Right ventricle myocardium inferior (tissue), 1 donor: ENCODE results near the gene CAPZA3. TPM values are rescaled to one million over a fixed set of nuclear protein-coding genes. Genes with fewer than 3 reads are reported as not detected.
"Not testable (repeated sequence)": the region's sequence is repeated elsewhere in the genome, so short reads cannot be mapped to it uniquely, and the experiment has no call there.

Experiments used
- ATAC-seq: fragments of 200-7000 bp; cut with Tn5 transposase; one replicate; pipeline ENCODE4 v1.9.1; 2020; ENCODE audit warnings: mild to moderate bottlenecking, moderate library complexity
- DNase-seq: peaks from one replicate; pipeline ENCODE4 v3.0.0; 2021; ENCODE audit errors: missing footprints
- intact Hi-C: fragments of 100-400 bp; cut with DNase I; formaldehyde crosslinking; loops from one replicate; pipeline ENCODE4 v1.11.0; 2022
- long read RNA-seq: library from polyadenylated mRNA; unstranded; transcript quantifications from one replicate; pipeline ENCODE4 v2.0.0, GENCODE V29; 2021
- total RNA-seq: library from RNA; stranded (reverse); fragmentation: NEBNext Ultra II Directional; extraction: Animal tissue kit (Norgen Biotek cat#: 25700); gene quantifications from one replicate; pipeline ENCODE4 v1.2.1, GENCODE V29; 2021
- donor health status: DM: no; HTN: yes; CAD: no; lungs with severe emphysema.

CAPZA3 gene
- total RNA-seq = not detected
- long read RNA-seq = 0 reads

- DNase-seq = no peak
- no peak for ATAC-seq
- intact Hi-C loops = no loop called here
Observed at GRCh38 chr12:18737819-18738218, at the start of gene CAPZA3, which contains the start of gene PLCZ1. TSS of gene CAPZA3 (plus strand) at chr12:18738119. CDS start at chr12:18738269, 150 bp downstream. TSS of gene PLCZ1 (minus strand) at chr12:18738012. CDS start at chr12:18737371, 641 bp downstream.

- ATAC-seq = no peak
- intact Hi-C loops = no loop called here
- DNase-seq = no peak
Observed at GRCh38 chr12:18689771-18690170, 48.1 kb upstream of the CAPZA3 start.

- DNase-seq = no peak
- ATAC-seq = peak; percentile 77
- intact Hi-C loops = no loop called here
Observed at GRCh38 chr12:18690653-18691052, 47.3 kb upstream of the CAPZA3 start.

- intact Hi-C loops, DNase-seq, ATAC-seq: not testable (repeated sequence)
Observed at GRCh38 chr12:18693986-18694385, 43.9 kb upstream of the CAPZA3 start.

GRCh38 chr12:18696971-18697602 lies 40.8 kb upstream of the CAPZA3 start:
- no peak for ATAC-seq

GRCh38 chr12:18700271-18700670 lies 37.6 kb upstream of the CAPZA3 start:
- intact Hi-C loops = no loop called here
- DNase-seq = no peak
- ATAC-seq = peak; percentile 96

More at GRCh38 chr12:18696971-18697602, 40.8 kb upstream of the CAPZA3 start:
- intact Hi-C loops = no loop called here
- DNase-seq = no peak

- no peak for DNase-seq
- intact Hi-C loops = no loop called here
Observed at GRCh38 chr12:18703321-18703720, 34.6 kb upstream of the CAPZA3 start.

GRCh38 chr12:18703911-18704310 lies 34.0 kb upstream of the CAPZA3 start:
- no peak for ATAC-seq
- intact Hi-C loops = no loop called here
- DNase-seq = no peak

More at GRCh38 chr12:18703321-18703720, 34.6 kb upstream of the CAPZA3 start:
- no peak for ATAC-seq

- ATAC-seq (no peak), DNase-seq (no peak)
- intact Hi-C loops = no loop called here
Observed at GRCh38 chr12:18706798-18707197, 31.1 kb upstream of the CAPZA3 start.

GRCh38 chr12:18716236-18716635 lies 21.7 kb upstream of the CAPZA3 start:
- intact Hi-C loops = no loop called here
- ATAC-seq = no peak
- DNase-seq = no peak

- DNase-seq (no peak), ATAC-seq (no peak)
- intact Hi-C loops = no loop called here
Observed at GRCh38 chr12:18718462-18718861, 19.5 kb upstream of the CAPZA3 start.

GRCh38 chr12:18719922-18720510 lies 17.9 kb upstream of the CAPZA3 start:
- intact Hi-C loops = no loop called here
- ATAC-seq (no peak), DNase-seq (no peak)

GRCh38 chr12:18720690-18721089 lies 17.2 kb upstream of the CAPZA3 start:
- intact Hi-C loops = no loop called here
- no peak for ATAC-seq
- no peak for DNase-seq

- no peak for ATAC-seq
- intact Hi-C loops = no loop called here
- no peak for DNase-seq
Observed at GRCh38 chr12:18721452-18721851, 16.5 kb upstream of the CAPZA3 start.

GRCh38 chr12:18723752-18724151 lies 14.2 kb upstream of the CAPZA3 start:
- intact Hi-C loops = no loop called here
- no peak for ATAC-seq
- DNase-seq = no peak

- ATAC-seq (no peak), DNase-seq (no peak)
- intact Hi-C loops = no loop called here
Observed at GRCh38 chr12:18731156-18731555, 6.8 kb upstream of the CAPZA3 start.

GRCh38 chr12:18747895-18748294 lies 10.0 kb downstream of the CAPZA3 start:
- ATAC-seq (no peak), DNase-seq (no peak)
- intact Hi-C loops = no loop called here

GRCh38 chr12:18749386-18749957 lies 11.6 kb downstream of the CAPZA3 start:
- ATAC-seq (no peak), DNase-seq (no peak)
- intact Hi-C loops = no loop called here

- intact Hi-C loops = loop anchor here (5.0 kb wide), 1 partner anchor 437 kb away; no protein-coding TSS in a partner anchor
- DNase-seq (no peak), ATAC-seq (no peak)
Observed at GRCh38 chr12:18750085-18750484, 12.2 kb downstream of the CAPZA3 start.

GRCh38 chr12:18751866-18752265 lies 13.9 kb downstream of the CAPZA3 start:
- intact Hi-C loops = loop anchor here (2.0 to 5.0 kb wide), 3 partner anchors 287 to 435 kb away; no protein-coding TSS in a partner anchor
- no peak for ATAC-seq
- no peak for DNase-seq
